Renal cortex interstitium (tissue), 11 donors: ENCODE measurements around the gene GTF3C5. TPM values are rescaled to one million over a fixed set of nuclear protein-coding genes. Genes with fewer than 3 reads are reported as not detected.
"Not testable (repeated sequence)": the region's sequence is repeated elsewhere in the genome, so short reads cannot be mapped to it uniquely, and the experiment has no call there.

Experiments used
- DNase-seq, 11 donors: peaks; one replicate each; pipeline ENCODE4 v3.0.0-alpha.2; 2013; ENCODE audit warnings: low read depth in 9 of 11, low spot score in 4 of 11; ENCODE audit errors: extremely low read depth in 1 of 11
- polyA plus RNA-seq, 3 donors: library from polyadenylated mRNA; unstranded; fragments of 120-200 nt; gene quantifications; one replicate each; pipeline ENCODE4 v1.2.1, GENCODE V29; 2013; ENCODE audit not compliant: insufficient read length in 3 of 3

Gene GTF3C5
- polyA plus RNA-seq, 3 donors: 63.4 to 75.6 (median 74.4) TPM

DNA sequence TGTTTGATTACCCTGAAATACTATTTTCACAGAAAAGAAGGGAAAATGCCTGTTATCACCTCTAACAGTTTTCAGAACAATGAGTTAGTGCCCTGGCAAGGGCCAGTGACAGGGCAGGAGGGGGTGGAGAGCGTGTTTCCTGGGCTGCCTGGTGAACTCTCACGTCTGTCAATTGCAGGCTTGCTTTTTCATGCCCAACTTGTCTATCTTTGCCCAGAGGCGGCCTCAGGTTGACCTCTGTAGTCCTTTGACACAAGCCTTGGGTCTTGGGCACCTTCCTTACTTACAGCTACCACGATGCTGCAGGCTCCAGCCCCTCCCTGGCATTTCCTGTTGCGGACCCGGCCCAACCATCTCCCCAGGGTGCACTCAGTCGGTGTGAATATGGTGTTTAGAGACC is 28.8 kb downstream of the GTF3C5 start:
- no peak for DNase-seq

- no peak for DNase-seq
Observed at GRCh38 chr9:133060417-133060841, 29.6 kb downstream of the GTF3C5 start.

GRCh38 chr9:133061019-133061763 is 30.4 kb downstream of the GTF3C5 start:
- DNase-seq: not testable (repeated sequence)

- not testable (repeated sequence) for DNase-seq
Observed at GRCh38 chr9:133061764-133062145, 31.0 kb downstream of the GTF3C5 start, which contains the start of gene CEL. TSS of gene CEL (plus strand) at chr9:133061981. CDS start at chr9:133062003, 22 bp downstream.

DNA sequence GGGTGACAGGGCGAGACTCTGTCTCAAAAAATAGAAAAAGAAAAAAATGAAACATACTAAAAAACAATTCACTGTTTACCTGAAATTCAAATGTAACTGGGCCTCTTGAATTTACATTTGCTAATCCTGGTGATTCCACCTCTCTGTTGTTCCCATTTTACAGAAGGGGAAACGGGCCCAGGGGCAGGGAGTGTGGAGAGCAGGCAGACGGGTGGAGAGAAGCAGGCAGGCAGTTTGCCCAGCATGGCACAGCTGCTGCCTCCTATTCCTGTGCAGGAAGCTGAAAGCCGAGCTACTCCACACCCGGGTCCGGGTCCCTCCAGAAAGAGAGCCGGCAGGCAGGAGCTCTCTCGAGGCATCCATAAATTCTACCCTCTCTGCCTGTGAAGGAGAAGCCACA is 31.8 kb downstream of the GTF3C5 start:
- DNase-seq: not testable (repeated sequence)

GRCh38 chr9:133063159-133063499 is 32.3 kb downstream of the GTF3C5 start:
- DNase-seq: no peak

- DNase-seq: no peak
Observed at GRCh38 chr9:133063500-133064231, 32.9 kb downstream of the GTF3C5 start.

- no peak for DNase-seq
Observed at GRCh38 chr9:133064241-133065069, 33.7 kb downstream of the GTF3C5 start.

DNA sequence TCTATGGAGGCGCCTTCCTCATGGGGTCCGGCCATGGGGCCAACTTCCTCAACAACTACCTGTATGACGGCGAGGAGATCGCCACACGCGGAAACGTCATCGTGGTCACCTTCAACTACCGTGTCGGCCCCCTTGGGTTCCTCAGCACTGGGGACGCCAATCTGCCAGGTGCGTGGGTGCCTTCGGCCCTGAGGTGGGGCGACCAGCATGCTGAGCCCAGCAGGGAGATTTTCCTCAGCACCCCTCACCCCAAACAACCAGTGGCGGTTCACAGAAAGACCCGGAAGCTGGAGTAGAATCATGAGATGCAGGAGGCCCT is 34.2 kb downstream of the GTF3C5 start:
- no peak for DNase-seq

GRCh38 chr9:133066181-133066983 is 35.6 kb downstream of the GTF3C5 start:
- DNase-seq: no peak

DNA sequence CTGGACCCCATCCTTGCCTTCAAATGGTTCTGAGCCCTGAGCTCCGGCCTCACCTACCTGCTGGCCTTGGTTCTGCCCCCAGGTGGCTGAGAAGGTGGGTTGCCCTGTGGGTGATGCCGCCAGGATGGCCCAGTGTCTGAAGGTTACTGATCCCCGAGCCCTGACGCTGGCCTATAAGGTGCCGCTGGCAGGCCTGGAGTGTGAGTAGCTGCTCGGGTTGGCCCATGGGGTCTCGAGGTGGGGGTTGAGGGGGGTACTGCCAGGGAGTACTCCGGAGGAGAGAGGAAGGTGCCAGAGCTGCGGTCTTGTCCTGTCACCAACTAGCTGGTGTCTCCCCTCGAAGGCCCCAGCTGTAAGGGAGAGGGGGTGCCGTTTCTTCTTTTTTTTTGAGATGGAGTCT is 36.2 kb downstream of the GTF3C5 start:
- DNase-seq: no peak

DNA sequence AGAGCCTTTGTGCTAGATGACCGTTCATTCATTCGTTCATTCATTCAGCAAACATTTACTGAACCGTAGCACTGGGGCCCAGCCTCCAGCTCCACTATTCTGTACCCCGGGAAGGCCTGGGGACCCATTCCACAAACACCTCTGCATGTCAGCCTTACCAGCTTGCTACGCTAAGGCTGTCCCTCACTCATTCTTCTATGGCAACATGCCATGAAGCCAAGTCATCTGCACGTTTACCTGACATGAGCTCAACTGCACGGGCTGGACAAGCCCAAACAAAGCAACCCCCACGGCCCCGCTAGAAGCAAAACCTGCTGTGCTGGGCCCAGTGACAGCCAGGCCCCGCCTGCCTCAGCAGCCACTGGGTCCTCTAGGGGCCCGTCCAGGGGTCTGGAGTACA is 37.0 kb downstream of the GTF3C5 start:
- DNase-seq: no peak

DNA sequence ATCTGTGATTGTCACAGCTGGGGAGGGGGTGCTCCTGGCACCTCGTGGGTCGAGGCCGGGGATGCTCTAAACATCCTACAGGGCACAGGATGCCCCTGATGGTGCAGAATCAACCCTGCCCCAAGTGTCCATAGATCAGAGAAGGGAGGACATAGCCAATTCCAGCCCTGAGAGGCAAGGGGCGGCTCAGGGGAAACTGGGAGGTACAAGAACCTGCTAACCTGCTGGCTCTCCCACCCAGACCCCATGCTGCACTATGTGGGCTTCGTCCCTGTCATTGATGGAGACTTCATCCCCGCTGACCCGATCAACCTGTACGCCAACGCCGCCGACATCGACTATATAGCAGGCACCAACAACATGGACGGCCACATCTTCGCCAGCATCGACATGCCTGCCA is 37.6 kb downstream of the GTF3C5 start:
- not testable (repeated sequence) for DNase-seq

- DNase-seq: not testable (repeated sequence)
Observed at GRCh38 chr9:133070500-133070961, 39.7 kb downstream of the GTF3C5 start.

DNA sequence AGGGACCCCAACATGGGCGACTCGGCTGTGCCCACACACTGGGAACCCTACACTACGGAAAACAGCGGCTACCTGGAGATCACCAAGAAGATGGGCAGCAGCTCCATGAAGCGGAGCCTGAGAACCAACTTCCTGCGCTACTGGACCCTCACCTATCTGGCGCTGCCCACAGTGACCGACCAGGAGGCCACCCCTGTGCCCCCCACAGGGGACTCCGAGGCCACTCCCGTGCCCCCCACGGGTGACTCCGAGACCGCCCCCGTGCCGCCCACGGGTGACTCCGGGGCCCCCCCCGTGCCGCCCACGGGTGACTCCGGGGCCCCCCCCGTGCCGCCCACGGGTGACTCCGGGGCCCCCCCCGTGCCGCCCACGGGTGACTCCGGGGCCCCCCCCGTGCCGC is 40.2 kb downstream of the GTF3C5 start:
- not testable (repeated sequence) for DNase-seq

GRCh38 chr9:133071484-133072150 is 40.8 kb downstream of the GTF3C5 start:
- no peak for DNase-seq

- not testable (repeated sequence) for DNase-seq
Observed at GRCh38 chr9:133072210-133072609, 41.4 kb downstream of the GTF3C5 start.
